Activated T-helper 17 cell treated with anti-CD3 and anti-CD28 coated beads, Interleukin-2, amount 50 U/mL, for 72 hours (primary cell): ENCODE data around the gene RUFY3. TPM values are rescaled to one million over a fixed set of nuclear protein-coding genes. Genes with fewer than 3 reads are reported as not detected.
"Not testable (repeated sequence)": the region's sequence is repeated elsewhere in the genome, so short reads cannot be mapped to it uniquely, and the experiment has no call there.

ENCODE experiments used
- ATAC-seq: fragments of 150-1000 bp; cut with Tn5 transposase; replicated peaks from 2 replicates; pipeline ENCODE4 v1.10.0; 2021; ENCODE audit warnings: mild to moderate bottlenecking, moderate library complexity
- H3K27ac Mint-ChIP-seq: one replicate; pipeline ENCODE4 v1.8.0; 2022; ENCODE audit warnings: mixed read lengths
- H3K27me3 Mint-ChIP-seq: one replicate; pipeline ENCODE4 v1.8.0; 2022; ENCODE audit warnings: mixed read lengths
- H3K36me3 Mint-ChIP-seq: one replicate; pipeline ENCODE4 v1.8.0; 2022; ENCODE audit warnings: low read depth, mild to moderate bottlenecking, mixed read lengths
- H3K4me1 Mint-ChIP-seq: one replicate; pipeline ENCODE4 v1.8.0; 2022; ENCODE audit warnings: mixed read lengths
- H3K4me3 Mint-ChIP-seq: one replicate; pipeline ENCODE4 v1.8.0; 2022; ENCODE audit warnings: mild to moderate bottlenecking, mixed read lengths
- H3K9me3 Mint-ChIP-seq: one replicate; pipeline ENCODE4 v1.8.0; 2022; ENCODE audit warnings: mixed read lengths
- total RNA-seq, 2 donors: library from RNA; stranded (reverse); gene quantifications; one replicate each; pipeline ENCODE4 v1.2.3, GENCODE V29; 2022

RUFY3 gene
- total RNA-seq, 2 donors from 2014 or later = 14.1 to 14.9 TPM

DNA sequence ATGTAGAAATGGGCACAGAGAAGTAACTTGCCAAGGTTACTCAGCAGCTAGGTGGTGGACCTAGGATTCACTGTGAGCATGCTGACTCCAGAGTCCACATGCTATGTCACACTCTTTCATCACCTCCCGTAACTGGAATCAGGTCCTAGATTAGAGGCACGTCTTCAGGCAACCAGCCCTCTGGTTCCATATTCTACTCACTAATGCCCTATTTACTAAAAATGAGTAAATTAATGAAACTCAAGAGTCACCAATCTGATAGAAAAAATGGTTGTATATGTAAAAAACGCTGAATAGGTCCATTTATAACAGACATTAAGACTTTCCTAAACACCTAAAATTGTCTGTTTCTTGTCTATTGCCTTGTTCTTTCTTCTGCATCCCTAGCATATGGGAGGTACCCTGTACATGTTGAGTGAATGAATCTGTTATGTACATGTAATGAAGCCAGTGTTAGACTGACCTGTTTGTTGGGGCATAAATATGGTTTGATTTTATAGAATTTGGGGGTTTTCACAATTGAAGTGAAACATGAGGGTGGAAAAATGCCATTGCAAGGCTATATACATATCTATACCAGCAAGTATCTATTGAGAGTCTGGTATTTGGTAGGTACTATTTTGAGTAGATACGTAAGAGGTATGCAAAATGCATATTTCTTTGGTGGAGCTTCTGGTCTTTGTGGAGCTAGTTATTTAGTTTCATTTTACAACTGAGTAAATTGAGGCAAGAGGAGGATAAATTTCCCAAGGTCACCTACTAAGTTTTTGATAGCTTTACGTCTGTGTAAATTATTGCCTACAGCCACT is 7.5 kb upstream of the RUFY3 start:
- H3K9me3 Mint-ChIP-seq = no peaks in the 10 kb centered on the region
- H3K27me3 Mint-ChIP-seq = no peaks in the 10 kb centered on the region
- peak overlapping the region; percentile 36 for H3K4me3 Mint-ChIP-seq
- H3K27ac Mint-ChIP-seq = no peak overlapping the region
- ATAC-seq = no peak
- H3K36me3 Mint-ChIP-seq = no peaks in the 10 kb centered on the region
- H3K4me1 Mint-ChIP-seq = peaks cover 19% of the 10 kb centered on the region

- Mint-ChIP-seq H3K4me3 (peak overlapping the region; percentile 7), H3K27me3 (no peaks in the 10 kb centered on the region), H3K4me1 (peaks cover 19% of the 10 kb centered on the region), H3K27ac (no peak overlapping the region), H3K36me3 (no peaks in the 10 kb centered on the region), H3K9me3 (no peaks in the 10 kb centered on the region)
- peak; percentile 21 for ATAC-seq
These were observed 6.7 kb upstream of the RUFY3 start for GRCh38 chr4:70715097-70715496.

DNA sequence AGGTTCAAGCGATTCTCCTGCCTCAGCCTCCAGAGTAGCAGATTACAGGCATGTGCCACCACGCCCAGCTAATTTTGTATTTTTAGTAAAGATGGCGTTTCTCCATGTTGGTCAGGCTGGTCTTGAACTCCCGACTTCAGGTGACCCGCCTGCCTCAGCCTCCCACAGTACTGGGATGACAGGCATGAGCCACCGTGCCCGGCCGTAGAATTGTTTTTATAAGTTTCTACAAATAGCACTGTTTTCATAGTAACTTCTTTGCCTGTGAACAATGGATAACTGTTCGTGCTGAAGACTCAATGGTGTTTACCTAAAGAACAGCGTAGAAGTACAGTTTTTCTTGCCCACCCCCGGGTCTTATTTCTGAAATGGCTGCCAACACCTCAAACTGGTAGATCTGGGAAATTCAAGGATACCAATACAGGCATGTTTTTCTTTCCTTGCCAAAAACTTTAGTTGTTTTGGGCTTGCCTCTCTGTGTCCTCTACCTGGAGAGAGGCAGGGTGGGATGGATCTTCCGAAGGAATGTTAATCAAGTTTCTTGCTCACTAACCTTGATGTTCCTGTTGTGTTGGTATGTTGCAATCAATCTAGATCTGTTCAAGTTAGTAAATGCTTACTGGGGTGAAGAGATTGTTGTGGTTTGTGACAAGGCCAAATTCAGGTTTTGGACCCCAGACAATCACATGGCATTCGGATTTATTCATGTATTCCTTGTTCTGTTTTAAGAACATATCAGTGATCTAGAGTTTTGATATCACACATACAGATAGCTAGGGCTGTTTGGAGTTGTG is 2.8 kb upstream of the RUFY3 start:
- H3K9me3 Mint-ChIP-seq = no peaks in the 10 kb centered on the region
- no peak overlapping the region for H3K27ac Mint-ChIP-seq
- no peaks in the 10 kb centered on the region for H3K36me3 Mint-ChIP-seq
- ATAC-seq = no peak
- H3K4me3 Mint-ChIP-seq = no peak overlapping the region
- peaks cover 23% of the 10 kb centered on the region for H3K4me1 Mint-ChIP-seq
- H3K27me3 Mint-ChIP-seq = no peaks in the 10 kb centered on the region

- no peaks in the 10 kb centered on the region for H3K36me3 Mint-ChIP-seq
- H3K27ac Mint-ChIP-seq = peak overlapping the region; percentile 77
- H3K9me3 Mint-ChIP-seq = no peaks in the 10 kb centered on the region
- no peaks in the 10 kb centered on the region for H3K27me3 Mint-ChIP-seq
- H3K4me1 Mint-ChIP-seq = peaks cover 13% of the 10 kb centered on the region
- peak; percentile 83 for ATAC-seq
- peak overlapping the region; percentile 42 for H3K4me3 Mint-ChIP-seq
These were observed 531 bp downstream of the RUFY3 start for GRCh38 chr4:70722199-70722791.

- ATAC-seq = no peak
- Mint-ChIP-seq H3K27ac (no peak overlapping the region), H3K4me1 (peaks cover 13% of the 10 kb centered on the region), H3K9me3 (no peaks in the 10 kb centered on the region), H3K27me3 (no peaks in the 10 kb centered on the region), H3K4me3 (no peak overlapping the region), H3K36me3 (no peaks in the 10 kb centered on the region)
These were observed 2.7 kb downstream of the RUFY3 start for GRCh38 chr4:70724463-70724862.

DNA sequence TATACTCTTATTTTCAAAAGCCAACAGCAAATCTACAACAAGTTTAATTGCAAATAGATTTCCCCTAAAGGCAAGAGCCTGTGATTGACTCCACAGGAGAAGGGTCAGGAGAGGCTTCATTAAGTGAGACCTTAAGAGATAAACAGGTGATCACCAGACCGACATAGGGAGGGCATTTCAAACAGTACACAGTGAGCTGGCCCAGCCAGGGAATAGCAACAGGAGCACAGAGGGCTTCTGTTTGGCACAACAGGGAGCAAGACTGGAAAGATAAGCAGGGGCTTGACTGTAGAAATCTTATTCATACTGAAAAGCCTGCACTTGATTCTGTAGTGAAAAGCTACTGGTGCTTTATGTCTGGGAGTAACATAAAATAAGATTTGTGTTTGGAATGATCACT is 3.9 kb downstream of the RUFY3 start:
- H3K36me3 Mint-ChIP-seq = no peaks in the 10 kb centered on the region
- H3K27ac Mint-ChIP-seq = no peak overlapping the region
- H3K4me1 Mint-ChIP-seq = peaks cover 13% of the 10 kb centered on the region
- H3K27me3 Mint-ChIP-seq = no peaks in the 10 kb centered on the region
- no peak for ATAC-seq
- no peak overlapping the region for H3K4me3 Mint-ChIP-seq
- H3K9me3 Mint-ChIP-seq = no peaks in the 10 kb centered on the region

DNA sequence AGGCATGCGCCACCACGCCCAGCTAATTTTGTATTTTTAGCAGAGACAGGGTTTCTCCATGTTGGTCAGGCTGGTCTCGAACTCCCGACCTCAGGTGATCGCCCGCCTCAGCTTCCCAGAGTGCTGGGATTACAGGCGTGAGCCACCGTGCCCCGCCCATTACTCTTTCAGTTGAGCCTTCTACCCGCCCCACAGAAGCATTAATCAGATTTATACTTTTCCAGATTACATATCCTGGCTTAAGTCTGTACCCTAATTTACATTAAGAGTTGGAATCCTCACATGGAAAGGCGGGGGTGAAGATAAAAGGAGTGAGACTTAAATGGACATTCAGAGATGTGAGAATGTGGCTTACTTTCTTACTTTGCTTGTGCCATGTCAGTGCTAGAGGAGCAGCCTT is 4.8 kb downstream of the RUFY3 start:
- not testable (repeated sequence) for H3K27me3 Mint-ChIP-seq, ATAC-seq, H3K4me3 Mint-ChIP-seq, H3K27ac Mint-ChIP-seq, H3K36me3 Mint-ChIP-seq, H3K9me3 Mint-ChIP-seq
- peaks cover 13% of the 10 kb centered on the region for H3K4me1 Mint-ChIP-seq

DNA sequence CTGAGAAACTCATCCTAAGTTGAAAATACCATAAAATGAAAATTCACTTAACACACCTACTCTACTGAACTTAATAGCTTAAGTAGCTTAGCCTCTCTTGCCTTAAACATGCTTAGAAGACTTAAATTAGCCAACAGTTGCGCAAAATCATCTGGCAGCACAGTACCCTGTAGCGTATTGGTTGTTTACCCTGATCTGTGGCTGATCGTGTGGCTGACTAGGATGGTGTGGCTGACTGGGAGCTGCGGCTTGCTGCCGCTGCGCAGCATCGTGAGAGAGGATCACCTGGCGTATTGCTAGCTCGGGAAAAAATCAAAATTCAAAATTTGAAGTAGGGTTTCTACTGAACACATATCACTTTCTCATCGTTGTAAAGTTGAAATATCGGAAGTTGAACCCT is 6.3 kb downstream of the RUFY3 start:
- Mint-ChIP-seq H3K27me3 (no peaks in the 10 kb centered on the region), H3K4me1 (peaks cover 7% of the 10 kb centered on the region), H3K36me3 (no peaks in the 10 kb centered on the region), H3K4me3 (no peak overlapping the region), H3K9me3 (no peaks in the 10 kb centered on the region), H3K27ac (no peak overlapping the region)
- no peak for ATAC-seq

GRCh38 chr4:70732878-70733277 is 11.1 kb downstream of the RUFY3 start:
- not testable (repeated sequence) for H3K4me3 Mint-ChIP-seq, ATAC-seq, H3K9me3 Mint-ChIP-seq, H3K36me3 Mint-ChIP-seq, H3K27me3 Mint-ChIP-seq
- Mint-ChIP-seq H3K4me1 (peaks cover 20% of the 10 kb centered on the region), H3K27ac (peak overlapping the region; percentile 26)

DNA sequence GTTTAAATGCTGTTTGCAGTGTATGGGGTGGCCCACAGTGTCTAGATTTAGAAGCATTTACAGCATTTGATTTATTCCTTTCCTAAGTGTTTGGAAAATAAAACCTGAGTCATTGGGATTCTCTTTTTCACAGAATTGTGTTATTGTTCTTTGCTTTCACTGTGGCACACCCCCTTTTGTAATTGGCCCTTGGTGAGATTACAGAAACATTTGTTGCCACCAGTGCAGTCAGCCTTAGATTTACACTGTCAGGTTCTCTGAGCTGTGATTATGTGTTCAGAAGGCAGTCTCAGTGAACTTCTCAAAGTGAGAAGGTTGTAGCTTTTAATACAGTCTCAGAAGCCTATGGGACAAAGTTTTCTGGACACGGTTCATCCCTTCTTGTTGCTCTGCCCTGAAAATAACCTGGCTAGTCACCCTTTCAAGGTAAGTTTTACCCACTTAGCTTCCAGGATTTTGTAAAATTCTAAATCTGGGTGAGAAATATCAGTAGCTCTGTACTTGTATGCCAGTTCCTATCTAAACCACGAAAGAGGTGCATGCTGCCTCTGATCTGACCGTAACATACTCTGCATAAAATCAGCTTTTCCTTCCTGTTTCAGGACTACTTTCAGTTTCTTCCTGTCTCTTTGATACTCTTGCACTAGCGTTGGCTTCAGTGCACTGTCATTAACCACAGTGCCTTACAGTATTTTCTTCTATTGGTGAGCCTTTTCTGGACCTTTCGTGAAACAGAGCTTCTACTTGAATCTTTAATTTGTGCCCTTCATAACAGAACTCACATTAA is 12.6 kb downstream of the RUFY3 start:
- no peaks in the 10 kb centered on the region for H3K9me3 Mint-ChIP-seq
- peak overlapping the region; percentile 73 for H3K4me3 Mint-ChIP-seq
- peak; percentile 95 for ATAC-seq
- H3K36me3 Mint-ChIP-seq = no peaks in the 10 kb centered on the region
- H3K27me3 Mint-ChIP-seq = no peaks in the 10 kb centered on the region
- peaks cover 20% of the 10 kb centered on the region for H3K4me1 Mint-ChIP-seq
- H3K27ac Mint-ChIP-seq = peak overlapping the region; percentile 31

DNA sequence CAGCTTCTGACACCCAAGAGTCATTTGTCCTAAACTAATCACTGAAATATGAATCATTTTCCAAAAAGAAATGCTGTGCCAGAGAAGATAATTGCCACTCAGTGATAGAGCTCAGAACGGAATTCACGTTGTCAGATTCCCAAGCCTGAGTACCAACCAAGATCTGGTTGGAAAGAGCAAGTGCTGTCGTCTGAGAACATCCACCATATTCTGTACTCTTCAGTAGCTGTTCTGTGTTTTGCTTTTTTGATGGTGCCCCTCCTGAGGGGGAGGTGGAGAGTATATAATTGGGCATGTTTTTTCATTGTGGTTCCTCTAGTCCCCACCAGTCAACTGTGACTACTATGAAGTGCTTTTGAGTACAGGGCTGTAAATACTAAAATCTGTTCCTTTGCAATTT is 13.2 kb downstream of the RUFY3 start:
- Mint-ChIP-seq H3K27ac (peak overlapping the region; percentile 31), H3K27me3 (no peaks in the 10 kb centered on the region), H3K4me1 (peaks cover 20% of the 10 kb centered on the region), H3K36me3 (no peaks in the 10 kb centered on the region), H3K4me3 (peak overlapping the region; percentile 73), H3K9me3 (no peaks in the 10 kb centered on the region)
- peak; percentile 42 for ATAC-seq

DNA sequence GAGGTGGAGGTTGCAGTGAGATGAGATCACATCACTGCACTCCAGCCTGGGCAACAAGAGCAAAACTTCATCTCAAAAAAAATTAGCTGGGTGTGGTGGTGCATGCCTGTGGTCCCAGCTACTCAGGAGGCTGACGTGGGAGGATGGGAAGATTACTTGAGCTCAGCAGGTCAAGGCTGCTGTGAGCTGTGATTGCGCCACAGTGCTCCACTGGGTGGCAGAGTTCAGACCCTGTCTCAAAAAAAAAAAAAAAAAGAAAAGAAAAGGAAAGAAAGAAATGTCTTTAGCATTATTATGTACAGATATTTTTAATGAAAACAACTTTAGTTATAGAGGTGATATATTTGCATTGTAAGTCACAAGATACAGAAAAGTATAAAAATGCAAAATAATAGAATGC is 14.2 kb downstream of the RUFY3 start:
- H3K27me3 Mint-ChIP-seq, H3K36me3 Mint-ChIP-seq, H3K9me3 Mint-ChIP-seq, H3K27ac Mint-ChIP-seq: not testable (repeated sequence)
- H3K4me3 Mint-ChIP-seq = peak overlapping the region; percentile 42
- peak; percentile 37 for ATAC-seq
- H3K4me1 Mint-ChIP-seq = peaks cover 20% of the 10 kb centered on the region

DNA sequence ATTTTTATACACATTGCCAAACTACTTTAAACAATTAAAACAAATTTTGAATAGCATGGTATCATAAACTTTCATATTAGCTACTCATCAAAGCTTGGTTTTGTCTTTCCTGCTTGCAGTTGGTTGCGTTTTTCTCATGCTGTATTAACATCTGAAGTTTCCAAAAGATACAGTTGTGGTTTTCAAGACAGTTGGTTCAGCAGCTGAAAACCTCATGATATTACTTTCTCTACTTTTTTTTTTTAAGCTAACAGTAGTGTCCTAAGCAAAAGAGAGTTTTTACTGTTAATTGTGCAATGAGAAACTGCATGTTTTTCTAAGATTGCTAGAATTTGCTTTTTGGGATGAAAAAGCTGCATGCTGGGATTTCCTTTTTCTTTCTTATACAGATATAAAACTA is 15.2 kb downstream of the RUFY3 start:
- no peak overlapping the region for H3K27ac Mint-ChIP-seq
- ATAC-seq = no peak
- peak overlapping the region; percentile 17 for H3K4me3 Mint-ChIP-seq
- H3K36me3 Mint-ChIP-seq = no peaks in the 10 kb centered on the region
- H3K4me1 Mint-ChIP-seq = peaks cover 20% of the 10 kb centered on the region
- H3K27me3 Mint-ChIP-seq = no peaks in the 10 kb centered on the region
- H3K9me3 Mint-ChIP-seq = no peaks in the 10 kb centered on the region

DNA sequence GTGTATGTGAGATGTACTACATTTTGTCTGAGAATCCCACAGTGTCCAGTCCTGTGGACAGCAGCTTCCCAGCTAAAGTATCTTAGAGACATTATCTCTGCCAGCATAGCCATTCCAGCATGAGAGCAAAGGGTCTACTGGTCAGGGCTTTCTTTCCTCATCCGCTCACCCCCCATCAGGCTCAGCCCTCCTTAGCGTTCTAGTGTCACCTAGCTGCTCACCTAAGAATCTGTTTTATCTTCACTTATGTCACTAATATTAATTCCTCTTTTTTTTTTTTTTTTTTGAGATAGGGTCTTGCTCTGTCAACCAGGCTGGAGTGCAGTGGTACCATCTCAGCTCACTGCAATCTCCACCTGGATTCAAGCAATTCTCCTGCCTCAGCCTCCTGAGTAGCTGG is 15.6 kb downstream of the RUFY3 start:
- Mint-ChIP-seq H3K4me3 (peak overlapping the region; percentile 17), H3K27ac (no peak overlapping the region), H3K27me3 (no peaks in the 10 kb centered on the region), H3K9me3 (no peaks in the 10 kb centered on the region), H3K4me1 (peaks cover 18% of the 10 kb centered on the region), H3K36me3 (no peaks in the 10 kb centered on the region)
- no peak for ATAC-seq
